Limb (tissue), 2 donors: Measurements from ENCODE around the gene GPER1.
"Not testable (repeated sequence)": the region's sequence is repeated elsewhere in the genome, so short reads cannot be mapped to it uniquely, and the experiment has no call there.

Source experiments
- DNase-seq, 2 donors: peaks; one replicate each; pipeline ENCODE4 v3.0.0-alpha.2; 2016; ENCODE audit errors: extremely low spot score in 2 of 2

GPER1 gene

DNA sequence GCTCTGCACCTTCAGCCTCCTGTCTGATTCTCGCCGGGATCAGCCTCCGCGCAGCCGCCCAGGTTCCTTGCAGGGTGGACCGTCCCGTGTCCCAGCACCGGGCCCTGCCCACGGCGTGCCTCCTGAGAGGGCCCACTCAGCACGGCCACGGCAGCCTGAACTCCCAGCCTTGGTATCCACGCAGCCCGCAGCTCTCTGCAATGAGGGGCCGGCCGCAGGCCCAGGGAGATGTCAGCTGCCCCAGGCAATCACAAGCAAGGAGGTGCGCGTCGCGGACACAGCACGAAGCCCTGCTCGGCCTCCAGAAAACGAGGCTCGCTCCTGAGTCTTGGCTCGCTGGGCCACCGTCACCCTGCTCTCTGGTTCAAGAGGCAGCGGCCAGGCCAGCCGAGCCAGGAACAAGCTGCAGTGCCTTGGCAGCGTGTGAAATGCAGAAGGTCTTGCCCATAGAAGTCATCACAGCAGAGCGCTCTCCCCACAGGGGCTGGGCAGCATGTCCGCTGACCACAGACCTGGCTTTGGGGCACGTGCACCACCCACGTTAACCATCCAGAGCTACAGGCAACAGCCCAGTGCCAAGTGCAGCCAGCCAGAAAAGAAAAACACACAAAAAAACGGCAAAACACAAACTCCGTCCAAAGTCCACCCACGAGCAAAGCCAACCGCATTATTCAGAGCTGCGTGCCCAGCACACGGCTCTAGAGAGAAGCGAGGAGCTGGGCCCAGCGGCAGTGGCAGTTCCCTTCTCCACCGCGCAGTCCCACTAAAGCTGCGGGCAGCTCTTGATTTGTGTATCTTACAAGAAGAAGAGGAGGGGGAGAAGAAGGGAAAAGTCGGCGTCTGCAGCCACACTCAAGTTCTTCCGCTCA lies 13.9 kb downstream of the GPER1 start:
- DNase-seq, result no peak

DNA sequence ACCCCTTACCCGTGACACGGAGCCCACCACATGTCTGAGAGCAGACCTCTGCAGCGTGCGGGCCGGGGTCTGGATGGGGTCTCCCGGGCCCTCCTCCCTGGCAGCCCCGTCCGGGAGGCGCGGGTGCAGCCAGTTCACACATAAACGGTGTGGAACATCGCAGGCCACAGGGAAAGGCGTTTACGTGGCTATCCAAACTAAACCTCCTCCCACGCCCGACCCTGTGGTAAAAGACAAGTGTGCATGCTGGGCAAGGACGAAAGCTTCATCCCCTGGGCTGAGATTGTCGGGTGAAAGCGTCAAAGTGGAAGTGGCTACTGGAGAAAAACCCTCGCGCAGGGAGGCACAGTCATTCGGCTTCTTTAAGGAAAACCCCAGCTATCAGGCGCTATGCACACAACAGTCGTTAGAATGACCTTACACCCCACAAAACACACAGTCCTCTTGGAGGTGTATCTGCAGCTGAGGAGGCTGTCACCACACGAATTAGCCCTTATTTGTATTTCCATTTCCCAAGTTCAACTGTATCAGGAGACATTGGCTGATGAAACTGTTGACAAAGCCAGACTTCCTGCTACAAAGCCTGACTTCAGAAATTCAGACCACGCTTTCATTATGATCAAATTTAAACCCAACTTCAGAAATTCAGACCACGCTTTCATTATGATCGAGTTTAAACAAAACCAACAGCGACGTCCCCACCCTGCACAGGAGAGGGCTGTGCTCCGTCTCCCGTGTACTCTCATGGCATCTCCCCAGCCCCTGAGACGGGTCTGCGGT lies 15.3 kb downstream of the GPER1 start:
- no peak for DNase-seq

DNA sequence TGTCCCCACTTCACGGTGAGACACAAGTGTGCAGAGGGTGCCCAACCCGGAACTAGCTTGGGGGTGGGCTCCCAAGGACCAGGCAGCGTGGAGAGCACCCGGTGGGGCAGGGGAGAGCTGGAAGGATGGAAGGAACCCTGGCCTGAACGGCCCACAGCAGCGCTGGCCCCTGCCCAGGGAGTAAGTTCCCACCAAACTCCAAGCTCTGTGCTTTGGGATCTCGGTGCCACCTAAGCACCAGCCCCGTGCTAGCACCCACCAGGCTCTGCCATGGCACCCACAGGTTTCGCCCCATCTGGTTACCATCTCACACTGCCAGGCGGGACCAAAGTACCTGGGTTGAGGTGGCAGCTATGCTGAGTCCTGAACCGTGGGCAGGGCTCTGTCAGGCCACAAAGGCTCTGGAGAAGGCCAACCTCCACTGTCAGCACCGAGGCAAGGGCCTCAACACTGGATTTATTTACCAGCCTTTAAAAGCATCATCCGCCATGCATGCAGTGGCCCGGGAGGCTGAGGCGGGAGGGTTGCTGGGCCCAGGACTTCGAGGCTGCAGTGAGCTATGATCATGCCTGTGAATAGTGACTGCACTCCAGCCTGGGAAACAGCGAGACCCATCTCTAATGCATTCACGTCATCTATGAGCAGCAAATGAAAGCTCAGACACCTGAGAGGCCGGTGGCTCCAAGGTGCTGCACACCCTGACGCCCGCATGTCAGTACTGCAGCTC lies 16.0 kb downstream of the GPER1 start:
- DNase-seq, result no peak

DNA sequence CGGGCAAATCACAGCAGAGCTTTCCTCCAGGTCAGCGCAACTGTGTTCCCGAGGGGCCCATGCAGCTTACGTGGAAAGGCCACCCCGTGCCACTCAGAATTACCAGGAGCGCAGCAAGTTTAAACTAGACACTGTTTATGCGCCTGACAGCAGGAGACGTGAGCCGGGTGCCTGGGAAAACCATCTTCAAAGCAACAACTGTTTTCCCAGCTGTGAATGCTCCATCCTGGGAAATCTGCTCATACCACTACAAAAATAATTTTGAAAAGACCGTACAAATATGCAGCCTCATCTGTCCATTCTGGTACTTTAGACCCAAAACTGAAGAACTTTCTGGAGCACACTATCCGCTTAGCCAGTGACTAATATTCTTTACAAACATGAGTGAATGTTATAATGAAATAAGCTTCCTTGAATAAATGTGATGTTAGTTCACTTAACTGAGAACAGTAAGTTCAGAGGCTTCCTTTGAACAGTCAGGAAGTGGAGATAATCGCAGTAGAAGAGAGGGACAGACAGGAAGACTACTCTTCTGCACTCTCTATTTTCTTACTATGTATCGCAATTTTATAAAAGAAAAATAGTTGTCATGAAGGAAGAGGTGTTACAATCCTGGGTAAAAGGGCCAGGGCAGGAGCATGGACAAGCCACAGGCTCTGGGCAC lies 16.7 kb downstream of the GPER1 start:
- no peak for DNase-seq

DNA sequence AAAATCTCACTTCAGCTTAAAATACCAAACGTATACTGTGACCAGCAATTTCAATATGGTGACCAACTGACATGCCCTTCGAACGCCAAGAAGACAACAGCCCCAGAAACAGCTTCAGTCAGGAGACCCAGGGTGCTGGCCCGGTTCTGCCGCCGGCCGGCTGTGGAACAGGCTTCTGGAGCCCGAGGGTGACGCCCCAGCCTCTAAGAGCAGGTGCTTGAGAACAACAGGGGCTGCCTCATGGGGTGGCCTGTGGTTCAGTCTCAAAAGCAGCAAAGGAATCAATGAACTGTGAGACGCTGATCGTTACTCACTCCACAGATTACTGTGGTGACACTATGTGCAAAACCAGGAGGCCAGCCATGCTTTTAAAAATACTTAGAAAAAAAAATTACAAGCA lies 17.3 kb downstream of the GPER1 start:
- no peak for DNase-seq

DNA sequence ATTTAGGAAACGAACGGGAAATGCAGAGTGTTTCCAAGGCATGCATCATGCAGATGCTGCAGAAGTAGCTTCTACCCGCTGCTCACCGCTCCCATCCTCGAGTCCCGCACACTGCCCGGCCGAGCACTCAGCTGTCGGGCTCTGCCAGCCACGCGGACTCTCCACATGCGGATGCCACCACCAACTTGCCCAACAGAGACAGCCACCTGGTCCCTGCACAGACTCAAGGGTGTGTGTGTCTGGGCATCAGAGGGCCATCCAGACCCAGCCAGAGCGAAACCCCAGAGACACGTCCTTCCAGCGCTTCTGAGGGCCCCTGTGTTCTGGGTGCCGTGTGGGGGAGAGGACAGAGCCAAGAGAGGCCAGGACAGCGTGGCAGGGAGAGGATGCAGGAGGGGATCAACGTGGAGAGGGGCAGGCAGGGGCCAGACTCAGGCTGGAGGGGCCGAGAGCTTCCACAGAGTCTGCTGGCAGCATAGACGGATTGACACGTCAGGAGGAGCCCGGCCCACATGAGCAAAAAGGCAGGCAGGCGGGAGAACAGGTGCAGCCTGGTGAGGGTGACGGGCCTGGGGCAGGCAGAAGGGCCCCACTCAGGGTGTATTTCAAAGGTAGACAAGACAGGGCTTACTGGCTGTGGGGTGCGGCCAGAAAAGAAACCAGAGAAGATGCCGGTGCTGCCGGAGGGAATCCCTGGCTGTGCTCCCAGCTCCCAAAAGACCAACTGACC lies 18.3 kb downstream of the GPER1 start:
- DNase-seq, result no peak

DNA sequence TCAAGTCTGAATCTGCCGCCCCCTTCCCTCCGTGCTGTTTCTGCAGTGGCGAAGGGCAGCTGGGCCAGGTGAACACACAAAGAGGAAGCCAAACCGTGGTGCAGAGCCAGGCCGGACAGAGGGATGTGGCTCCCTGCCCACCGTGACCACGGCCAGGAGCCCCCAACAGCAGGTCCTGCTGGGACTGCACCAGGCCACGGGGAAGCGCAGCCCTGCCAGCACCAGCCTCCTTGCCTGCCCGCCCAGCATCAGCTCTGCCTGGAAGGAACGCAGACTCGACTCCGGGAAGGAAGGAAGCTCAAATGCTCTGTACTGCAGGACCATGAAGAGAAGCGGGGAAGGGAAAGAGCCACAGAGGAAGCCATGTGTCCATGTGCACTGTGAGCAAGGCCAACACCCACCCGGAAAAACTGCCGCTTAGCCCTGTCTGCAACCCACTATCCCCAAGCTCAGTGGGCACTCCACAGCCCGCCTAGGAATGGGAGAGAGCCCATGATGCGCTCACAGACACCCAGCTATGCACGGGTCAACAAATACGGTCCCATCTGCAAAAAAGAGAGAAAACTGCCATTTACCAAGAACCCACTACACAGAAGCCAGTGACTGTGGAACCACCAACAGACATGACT lies 19.0 kb downstream of the GPER1 start:
- DNase-seq, result no peak

DNA sequence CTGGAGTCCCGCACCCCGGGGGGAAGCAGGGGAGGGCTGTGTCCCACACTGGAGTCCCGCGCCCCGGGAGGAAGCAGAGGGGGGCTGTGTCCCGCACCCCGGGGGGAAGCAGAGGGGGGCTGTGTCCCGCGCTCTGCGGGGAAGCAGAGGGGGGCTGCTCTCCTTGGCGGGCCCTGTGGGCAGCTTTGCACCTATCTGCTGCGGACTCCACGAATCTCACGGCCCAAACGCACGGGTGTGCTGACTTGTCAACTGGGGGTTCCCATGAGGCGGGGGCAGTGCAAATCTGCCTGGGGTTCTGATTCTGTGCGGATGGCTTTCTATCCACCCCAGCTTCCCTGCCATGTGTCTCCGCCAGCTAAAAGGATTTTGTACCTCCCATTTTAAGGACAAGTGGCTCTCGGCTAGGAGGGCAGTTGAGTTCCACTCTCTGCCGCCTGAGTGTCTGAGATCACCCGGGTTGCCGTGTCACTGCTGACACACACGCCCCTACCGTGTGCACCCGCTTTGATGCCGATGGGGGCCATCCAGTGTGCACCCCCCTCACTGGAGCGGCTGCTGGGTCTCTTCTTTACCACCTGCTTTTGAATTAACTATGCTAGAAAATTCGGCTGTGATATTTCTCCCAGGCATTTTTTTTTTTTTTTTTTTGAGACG lies 20.5 kb downstream of the GPER1 start:
- no peak for DNase-seq

DNA sequence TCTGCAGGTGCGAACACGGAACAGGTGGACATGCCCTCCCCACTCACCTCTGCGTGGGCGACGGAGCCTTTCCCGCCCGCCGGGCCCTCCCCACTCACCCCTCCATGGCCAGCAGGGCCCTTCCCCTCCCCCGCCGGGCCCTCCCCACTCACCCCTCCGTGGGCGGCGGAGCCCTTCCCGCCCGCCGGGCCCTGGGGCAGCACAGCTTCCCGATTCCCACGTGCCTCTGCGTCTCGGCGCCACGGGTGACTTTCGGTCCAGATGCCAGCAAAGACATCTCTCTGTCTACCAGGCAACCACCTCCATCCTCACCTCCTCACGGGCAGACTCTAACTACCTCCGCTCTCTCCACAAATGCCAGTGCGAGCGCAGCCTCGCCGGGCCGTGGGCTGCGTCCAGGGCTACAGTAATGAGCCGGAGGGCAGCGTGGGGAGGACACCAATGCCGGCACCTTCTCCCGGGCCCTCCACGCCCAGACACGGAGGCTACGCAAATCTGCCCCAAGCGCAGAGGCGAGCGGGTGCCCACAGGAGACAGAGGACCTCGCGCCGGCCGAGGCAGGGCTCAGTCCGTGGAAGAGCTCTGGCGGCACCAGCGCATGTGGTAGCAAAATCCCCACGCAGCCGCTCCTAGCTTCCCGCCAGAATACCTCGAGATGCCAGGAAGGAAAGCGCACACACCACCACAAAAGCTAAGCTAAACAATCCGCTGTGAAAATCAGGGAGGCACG lies 21.8 kb downstream of the GPER1 start:
- no peak for DNase-seq

DNA sequence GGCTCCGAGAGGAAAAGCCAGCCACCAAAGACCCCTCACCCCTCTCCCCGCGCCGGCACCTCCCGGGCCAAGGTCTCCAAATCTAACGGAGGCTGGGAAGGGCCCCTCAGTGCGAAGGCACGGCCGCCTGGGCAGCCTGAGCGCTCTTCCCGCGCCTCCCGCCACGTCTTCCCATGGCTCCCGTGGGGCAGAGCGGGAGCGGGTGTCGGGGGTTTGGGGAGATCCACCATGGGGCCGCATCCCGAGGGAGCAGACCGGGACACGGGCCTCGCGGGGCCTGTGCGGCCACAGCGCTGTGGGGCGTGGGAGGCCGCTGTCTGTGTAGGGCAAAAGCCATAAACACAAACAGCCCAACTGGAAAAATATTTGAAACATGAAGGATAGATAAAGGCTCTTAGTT lies 22.4 kb downstream of the GPER1 start:
- DNase-seq, result no peak

DNA sequence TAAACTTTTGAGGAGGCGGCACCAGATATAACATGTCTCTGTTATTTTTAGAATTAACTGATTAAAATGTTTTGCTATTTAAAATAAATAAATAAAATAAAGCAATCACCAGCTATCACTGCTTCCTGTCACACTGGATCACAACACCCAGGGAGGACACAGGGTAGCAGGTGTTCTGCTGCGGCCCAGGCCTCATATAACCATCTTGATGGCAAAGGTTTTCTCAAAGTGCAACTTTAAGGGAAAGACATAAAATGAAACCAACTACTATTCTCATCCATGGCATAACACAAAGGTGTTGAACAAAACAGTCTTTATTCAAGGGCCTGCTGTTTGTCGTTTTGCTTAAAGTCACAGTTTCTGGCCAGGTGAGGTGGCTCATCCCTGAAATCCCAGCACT lies 23.2 kb downstream of the GPER1 start:
- no peak for DNase-seq

DNA sequence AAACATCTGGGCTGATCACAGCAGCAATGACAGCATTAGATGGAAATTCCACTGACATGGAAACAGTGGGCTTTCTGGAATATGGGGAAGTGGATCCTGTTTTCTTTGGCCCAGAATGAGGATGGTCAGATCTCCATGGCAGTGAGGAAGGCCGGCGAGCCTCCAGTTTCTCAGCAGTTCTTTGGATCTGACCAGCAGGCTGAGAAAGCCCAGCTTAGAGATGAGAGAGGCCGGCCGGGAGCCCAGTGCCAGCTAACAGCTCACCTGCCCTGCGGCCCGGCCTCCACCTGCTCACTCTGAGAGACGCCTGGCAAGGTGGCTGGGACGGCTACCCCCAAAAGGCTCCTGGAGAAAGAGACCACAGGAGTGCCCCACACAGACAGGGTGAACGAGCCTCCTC lies 24.2 kb downstream of the GPER1 start:
- DNase-seq, result no peak

DNA sequence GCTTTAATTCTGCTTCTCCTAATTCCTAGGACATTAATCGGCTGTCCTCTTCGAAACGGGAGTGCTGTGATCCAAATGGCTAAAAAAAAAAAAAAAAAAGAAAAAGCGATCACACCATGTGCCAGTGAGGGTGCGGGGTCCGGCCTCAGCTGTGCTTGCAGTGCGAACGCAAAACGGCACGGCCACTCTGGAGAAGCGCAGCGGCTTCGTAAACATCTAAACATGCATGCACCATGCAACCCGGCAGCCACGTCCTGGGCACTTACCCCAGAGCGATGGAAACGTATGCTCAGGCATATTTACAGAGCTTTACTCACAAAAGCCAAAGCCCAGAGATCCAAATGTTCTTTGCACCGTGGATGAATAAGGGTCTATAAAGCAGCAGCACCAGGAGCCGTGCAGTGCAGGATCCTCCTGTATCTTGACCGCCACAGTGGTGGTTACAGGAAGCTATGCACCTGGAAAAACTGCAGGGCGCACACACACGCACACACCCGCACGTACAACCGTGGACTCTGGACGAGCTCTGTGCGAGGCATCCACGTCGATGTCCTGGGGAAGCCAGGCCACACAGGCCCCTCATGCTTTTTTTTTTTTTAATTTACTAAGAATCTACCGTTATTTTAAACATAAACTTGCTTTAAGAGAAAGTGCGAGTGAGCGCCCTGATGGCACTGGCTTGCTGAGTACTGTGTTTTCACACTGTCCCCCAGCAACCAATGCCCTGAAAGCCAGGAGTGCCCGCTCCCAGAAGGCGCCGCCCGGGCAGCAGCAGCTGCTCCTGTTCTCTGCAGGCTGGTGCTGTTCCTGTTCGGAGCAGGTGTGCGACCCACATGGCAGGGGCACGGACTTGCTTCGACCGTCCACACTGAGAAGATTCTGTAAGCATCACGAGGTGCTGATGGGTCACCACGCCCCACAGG lies 25.0 kb downstream of the GPER1 start:
- no peak for DNase-seq

DNA sequence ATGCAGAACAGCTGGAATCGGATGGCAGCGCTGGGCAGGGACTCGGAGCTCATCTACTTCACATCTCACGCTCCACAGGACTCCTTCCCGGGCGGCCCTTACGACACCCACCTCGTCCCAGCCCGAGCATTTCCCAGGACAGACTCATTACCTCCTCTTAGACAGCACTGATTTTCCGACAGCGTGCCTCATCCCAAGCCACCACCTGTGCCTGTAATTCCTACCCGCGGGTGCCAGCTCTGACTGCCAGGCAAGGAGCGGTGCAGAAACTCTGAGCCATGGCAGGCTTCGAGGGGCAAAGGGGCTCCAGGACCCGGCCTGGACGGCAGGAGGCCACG lies 25.6 kb downstream of the GPER1 start:
- DNase-seq, result no peak

DNA sequence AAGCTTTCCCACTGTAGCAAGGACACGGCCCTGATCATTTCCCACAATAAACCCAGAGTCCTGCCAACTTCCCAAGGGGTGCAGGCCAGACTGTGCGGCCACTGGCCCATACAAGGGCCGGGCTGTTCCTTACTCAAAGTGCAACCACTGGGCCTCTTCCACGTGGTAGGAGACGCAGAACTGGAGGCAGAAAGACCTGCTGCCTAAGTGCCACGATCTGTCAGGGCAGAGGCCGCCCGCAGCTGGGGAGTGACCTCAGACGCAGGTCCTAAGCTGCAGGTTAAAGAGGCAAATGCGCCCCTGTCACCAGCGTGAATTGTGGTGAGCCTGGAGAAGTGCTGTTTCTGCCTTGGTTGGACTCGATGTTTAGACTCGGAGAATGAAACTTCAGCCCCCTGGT lies 26.2 kb downstream of the GPER1 start:
- no peak for DNase-seq

DNA sequence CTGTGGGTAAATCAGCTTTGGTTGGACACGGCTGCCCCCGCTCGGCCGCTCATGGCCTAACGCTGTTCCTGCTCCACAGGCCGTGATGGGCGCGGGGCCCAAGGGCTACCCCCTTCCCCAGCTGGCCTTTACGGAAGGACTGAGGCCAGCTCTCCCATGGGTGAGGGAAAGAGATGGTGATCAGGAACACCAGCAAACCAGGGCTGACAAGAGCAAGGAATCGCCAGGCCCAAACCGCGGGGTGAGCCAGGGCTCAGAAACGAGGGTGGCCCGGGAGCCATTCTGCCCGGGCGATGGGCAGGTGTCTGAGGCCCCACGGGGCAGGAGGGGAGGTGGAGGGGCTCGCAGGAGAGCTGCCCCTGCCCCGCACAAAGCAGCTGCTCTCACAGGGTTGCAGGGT lies 26.6 kb downstream of the GPER1 start:
- DNase-seq, result no peak

DNA sequence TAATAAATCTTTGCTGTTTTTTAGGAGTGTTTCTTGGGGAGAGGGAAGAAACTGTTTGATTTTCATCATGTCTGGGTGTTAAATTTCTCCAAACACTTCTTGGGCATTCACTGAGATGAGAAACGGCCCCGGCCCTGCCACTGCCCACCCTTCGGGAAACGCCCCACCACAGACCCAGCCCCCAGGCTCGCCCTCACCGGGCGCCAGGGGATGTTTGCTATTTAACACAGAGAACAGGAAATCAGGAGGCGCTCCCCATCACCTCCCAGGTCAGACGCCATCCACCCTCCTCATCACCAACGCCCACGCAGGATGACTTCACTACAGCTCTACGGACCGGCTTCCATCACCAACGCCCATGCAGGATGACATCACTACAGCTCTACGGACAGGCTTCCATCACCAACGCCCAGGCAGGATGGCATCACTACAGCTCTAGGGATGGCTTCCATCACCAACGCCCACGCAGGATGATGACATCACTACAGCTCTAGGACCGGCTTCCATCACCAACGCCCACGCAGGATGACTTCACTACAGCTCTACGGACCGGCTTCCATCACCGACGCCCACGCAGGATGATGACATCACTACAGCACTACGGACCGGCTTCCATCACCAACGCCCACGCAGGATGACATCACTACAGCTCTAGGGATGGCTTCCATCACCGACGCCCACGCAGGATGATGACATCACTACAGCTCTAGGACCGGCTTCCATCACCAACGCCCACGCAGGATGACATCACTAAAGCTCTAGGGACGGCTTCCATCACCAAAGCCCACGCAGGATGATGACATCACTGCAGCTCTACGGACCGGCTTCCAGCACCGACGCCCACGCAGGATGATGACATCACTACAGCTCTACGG lies 27.5 kb downstream of the GPER1 start:
- DNase-seq, result not testable (repeated sequence)
